NB4 (cell line): ENCODE measurements around the gene NSUN7.

Experiments used
- CTCF ChIP-seq: IDR thresholded peaks from one replicate; pipeline ENCODE4 v1.5.1; 2012; ENCODE audit warnings: low read depth, low read length
- POLR2A ChIP-seq: IDR thresholded peaks from 2 replicates; pipeline ENCODE4 v1.6.1; 2011; ENCODE audit warnings: mild to moderate bottlenecking; ENCODE audit not compliant: insufficient read length; ENCODE audit errors: extremely low read depth

DNA sequence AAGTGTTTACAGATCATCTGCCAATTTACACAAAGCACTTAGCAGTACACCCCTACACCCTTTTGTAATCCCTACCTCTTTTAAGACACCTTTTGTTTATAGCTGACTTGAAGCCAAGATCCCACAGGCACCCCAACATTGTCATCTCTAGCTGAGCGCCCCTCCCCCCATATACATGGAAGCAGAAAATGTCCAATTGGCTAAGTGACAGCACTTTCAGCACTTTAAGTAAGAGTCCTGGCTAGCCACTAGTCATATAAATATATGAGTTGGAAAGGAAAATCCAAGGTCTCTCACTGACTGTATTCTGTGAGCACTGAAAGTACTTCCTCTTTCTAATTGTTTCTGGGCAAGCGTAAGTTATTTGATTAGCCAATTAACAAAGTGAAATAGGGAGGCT, 108.2 kb downstream of the NSUN7 start:
- TF ChIP-seq CTCF (no peak), POLR2A (no peak)
